Epithelial cell of proximal tubule (primary cell): Measurements from ENCODE around the gene FCGBP. TPM values are rescaled to one million over a fixed set of nuclear protein-coding genes. Genes with fewer than 3 reads are reported as not detected.

Experiments used
- DNase-seq: peaks from one replicate; pipeline ENCODE4 v3.0.0-alpha.2; 2011; ENCODE audit warnings: low read depth
- H3K4me3 ChIP-seq: 2 replicates; pipeline ENCODE4 v1.5.1; 2011; ENCODE audit warnings: low read depth, mild to moderate bottlenecking, low read length
- CTCF ChIP-seq: conservative IDR thresholded peaks from 2 replicates; pipeline ENCODE4 v1.5.1; 2012; ENCODE audit warnings: low read depth, mild to moderate bottlenecking, low read length
- total RNA-seq: library from RNA; depleted of rRNA; stranded (reverse); fragments of >200 nt; gene quantifications from 2 replicates; pipeline ENCODE4 v1.2.3, GENCODE V29; 2015

FCGBP gene
- total RNA-seq, 1 donor from 2014 or later: 0.17 TPM

- no peak for DNase-seq
- H3K4me3 ChIP-seq: no peak overlapping the region
- TF ChIP-seq CTCF: no peak
Measured at GRCh38 chr19:39936622-39937021, 2.2 kb upstream of the FCGBP start.

DNA sequence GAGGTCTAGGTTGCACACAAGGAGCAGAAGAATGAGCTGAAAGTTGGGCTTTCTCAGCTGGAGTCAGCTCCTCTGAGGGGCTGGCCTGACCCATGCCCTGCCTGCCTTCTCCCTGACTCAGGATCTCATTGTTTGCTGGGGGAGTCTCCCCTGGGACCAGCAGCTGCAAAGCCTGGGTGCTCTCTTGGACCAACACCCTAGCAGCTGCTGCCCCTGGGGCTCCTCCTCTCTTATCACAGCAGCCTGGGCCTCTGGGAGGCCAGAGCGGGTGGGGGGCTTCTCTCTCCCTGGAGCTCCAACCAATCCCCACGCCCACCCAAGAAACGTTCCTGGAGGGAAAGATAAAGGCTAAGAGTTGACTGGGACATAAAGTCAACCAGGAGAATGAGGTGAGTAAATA is 1.6 kb upstream of the FCGBP start:
- no peak for TF ChIP-seq CTCF
- DNase-seq: no peak

GRCh38 chr19:39935364-39935661 is 879 bp upstream of the FCGBP start:
- no peak for TF ChIP-seq CTCF
- no peak overlapping the region for H3K4me3 ChIP-seq
- DNase-seq: no peak

More for the DNA sequence above, 1.6 kb upstream of the FCGBP start:
- no peak overlapping the region for H3K4me3 ChIP-seq

DNA sequence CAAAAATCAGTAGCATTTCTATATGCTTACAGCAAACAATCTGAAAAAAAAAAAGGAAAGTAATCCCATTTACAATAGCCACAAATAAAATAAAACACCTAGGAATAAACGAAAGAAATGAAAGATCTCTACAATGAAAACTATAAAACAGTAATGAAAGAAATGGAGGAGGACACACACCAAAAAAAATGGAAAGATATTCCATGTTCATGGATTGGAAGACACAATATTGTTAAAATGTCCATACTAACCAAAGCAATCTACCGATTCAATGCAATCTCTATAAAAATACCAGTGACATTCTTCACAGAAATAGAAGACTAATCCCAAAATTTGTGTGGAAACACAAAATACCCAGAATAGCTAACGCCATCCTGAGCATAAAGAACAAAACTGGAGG is 4.7 kb downstream of the FCGBP start:
- no peak for DNase-seq
- H3K4me3 ChIP-seq: no peak overlapping the region
- TF ChIP-seq CTCF: no peak

- DNase-seq: no peak
- no peak overlapping the region for H3K4me3 ChIP-seq
- TF ChIP-seq CTCF: no peak
Measured at GRCh38 chr19:39928357-39928725, 6.1 kb downstream of the FCGBP start.

- no peak overlapping the region for H3K4me3 ChIP-seq
- DNase-seq: no peak
- no peak for TF ChIP-seq CTCF
Measured at GRCh38 chr19:39927524-39928356, 6.7 kb downstream of the FCGBP start.

DNA sequence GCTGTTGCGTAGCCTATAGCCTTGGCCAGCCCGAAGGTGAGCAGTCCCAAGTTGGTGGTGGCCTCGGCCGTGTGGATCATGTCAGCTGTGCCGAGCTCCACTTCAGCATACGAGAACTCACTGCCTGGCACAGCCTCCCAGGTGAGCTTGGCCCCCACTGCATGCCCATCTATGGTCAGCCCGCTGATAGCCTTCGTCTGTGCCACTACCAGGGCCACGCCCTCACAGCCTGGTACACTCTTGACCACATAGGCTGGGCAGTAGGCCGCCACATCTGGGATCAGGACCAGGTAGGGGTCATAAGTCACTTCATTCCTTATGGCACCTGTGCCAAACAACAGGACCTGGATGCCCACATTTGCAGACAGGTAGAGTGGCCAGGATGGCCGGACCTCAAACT is 7.4 kb downstream of the FCGBP start:
- H3K4me3 ChIP-seq: no peak overlapping the region
- no peak for DNase-seq
- no peak for TF ChIP-seq CTCF
